GM21447 (cell line): ENCODE measurements around the gene APOB.

Experiments used
- ATAC-seq: cut with Tn5 transposase; IDR thresholded peaks from one replicate; pipeline ENCODE4 v1.9.1; 2021; ENCODE audit not compliant: unreplicated experiment

The APOB gene

DNA sequence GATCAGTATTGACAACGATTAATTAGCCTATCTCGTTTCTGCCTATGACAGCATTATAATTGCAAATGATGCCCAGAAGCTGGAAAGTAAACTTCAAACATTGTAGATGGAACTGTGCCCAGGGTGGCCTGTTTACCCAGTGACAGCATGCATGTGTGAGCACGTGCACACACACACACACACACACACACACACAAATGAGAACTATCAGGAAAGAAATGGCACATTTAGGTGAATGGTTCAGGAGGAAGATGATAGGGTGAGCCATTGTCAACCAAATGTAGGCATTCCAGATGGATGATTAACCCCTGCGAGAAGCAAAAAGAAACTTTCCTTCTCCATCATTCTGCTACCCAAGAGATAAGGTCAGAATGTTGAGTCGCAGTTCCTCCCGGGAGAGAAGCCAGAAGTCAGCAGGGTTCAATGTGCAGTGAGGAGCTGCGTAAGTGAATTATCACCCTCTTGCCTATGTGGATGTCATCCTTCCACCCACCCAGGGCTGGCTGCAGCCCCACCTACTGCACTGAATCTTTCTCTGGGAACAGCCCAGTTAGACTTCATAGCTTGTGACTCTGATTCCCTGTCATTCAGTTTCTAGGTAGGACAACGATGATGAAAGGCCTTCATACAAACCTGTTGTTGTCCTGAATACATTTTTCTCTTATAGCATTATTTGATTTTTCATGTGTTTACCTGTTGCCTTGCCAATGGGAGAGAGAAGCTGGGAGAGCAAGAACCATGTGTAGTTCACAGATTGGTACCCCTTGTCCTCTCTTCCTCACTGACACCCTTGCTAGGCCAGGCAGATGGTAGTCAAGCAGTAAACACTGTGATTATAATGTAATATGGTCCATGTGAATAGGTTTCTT is 3.5 kb upstream of the APOB start:
- no peak for ATAC-seq

- ATAC-seq: no peak
These were observed 2.6 kb upstream of the APOB start for GRCh38 chr2:21046506-21046905.

DNA sequence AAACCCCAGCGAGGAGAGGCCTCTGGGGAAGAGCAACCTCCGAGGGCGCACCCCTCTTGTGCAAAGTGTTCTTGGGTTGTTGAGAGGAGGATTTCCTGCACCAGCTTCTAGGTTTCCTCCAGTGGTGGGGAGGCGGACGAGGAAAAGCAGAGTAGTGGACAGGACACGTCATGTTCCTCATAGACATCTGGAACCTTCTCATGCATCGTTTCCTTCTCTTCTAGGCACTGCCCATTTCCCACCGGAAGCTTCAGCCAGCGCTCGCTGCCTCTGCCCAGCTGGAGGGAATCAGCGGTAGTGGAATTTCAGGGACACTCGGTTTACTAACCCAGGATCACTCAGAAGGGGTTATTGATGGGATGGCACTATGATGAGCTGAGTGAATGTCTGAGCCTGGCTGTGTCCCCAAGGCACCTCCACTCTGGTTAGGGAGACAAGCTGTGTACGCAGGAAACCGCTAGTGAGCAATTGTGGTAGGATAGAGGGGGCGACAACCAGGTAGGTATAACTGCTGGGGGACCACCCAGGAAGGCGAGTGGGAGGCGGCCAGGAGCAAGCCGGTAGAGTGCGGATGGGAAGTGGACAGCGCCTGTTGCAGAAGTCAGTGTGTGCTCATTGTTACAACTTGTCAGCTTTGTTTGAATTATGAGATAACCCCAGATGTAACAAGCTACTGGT is 960 bp upstream of the APOB start:
- no peak for ATAC-seq

DNA sequence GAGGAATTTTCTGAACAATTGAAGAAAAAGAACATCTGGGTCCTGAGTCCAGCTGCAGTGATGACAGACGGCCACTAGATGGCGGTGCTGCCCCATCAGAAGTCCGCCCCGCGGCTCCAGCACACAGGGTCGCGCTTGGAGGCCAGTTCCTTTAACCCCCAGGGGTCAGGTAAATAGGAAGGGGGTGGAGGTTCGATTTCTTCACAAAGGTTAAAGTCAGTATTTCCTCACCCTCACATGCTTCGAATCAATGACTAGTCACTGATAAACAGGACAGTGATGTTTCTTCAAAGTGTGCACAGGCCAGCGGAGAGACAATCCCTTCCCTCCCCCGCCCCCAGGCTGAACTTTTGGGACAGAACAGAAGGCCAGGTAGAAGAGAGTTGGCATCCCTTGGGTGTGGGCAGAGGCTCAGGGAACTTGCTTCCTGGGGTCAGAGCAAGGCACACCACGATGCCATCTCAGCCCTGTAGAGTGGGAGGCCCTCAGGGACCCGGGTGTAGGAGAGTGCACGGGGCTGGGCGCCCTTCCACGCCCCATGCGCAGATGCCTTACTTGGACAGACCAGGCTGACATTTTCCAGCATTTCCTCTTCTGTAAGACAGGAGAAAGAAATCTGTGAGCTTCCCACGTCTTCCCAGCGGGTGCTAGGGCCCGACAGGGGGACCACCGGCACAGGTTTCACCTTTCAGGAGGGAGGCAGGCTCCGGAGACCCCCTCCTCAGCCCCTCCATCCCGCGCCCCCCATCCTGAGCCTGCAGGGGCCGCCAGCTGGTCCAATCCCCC is 722 bp downstream of the APOB start:
- peak; percentile 78 for ATAC-seq

DNA sequence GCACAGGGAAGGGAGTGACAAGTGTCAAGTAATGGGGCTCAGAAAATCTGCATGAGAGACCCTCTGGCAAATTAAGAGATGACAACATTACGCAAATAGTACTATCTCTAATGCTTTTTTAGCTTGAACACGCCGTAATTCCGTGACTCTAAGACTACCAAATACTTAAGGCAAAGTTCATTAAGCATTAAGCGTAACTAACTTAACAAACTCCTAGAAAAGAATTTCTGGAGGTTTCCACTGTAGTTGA is 1.2 kb downstream of the APOB start:
- no peak for ATAC-seq

DNA sequence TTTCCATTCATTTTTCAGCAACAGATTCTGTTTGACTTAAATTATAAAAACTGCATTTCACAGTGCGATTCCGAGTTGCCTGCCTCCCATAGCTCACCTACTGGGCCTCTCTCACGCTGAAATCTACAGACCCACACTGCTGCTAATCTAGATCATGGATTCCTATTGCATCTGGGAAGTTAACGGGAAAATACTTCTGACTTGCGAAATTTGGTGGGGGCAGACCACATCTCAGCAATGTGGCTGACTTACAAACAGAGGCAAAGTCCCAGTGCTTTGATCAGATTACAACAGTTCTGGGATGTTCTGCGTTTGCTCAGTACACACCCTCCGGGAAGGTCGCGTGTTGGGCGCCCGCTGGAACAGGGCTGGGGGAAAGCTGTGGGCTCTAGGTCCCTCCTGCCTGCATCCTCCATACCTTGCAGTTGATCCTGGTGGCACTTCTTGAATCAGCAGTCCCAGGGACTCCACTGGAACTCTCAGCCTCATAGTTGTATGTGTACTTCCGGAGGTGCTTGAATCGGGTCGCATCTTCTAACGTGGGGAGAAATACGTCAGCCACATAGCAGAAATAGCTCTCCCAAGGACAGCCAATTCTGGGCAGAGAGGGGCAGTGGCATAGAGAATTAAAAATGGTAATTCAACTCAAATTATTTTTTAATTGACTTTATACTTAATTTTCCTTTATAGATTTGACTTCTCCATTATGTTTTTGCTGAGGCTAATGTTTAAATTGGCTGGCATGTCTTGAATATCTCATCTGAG is 1.7 kb downstream of the APOB start:
- ATAC-seq: no peak

DNA sequence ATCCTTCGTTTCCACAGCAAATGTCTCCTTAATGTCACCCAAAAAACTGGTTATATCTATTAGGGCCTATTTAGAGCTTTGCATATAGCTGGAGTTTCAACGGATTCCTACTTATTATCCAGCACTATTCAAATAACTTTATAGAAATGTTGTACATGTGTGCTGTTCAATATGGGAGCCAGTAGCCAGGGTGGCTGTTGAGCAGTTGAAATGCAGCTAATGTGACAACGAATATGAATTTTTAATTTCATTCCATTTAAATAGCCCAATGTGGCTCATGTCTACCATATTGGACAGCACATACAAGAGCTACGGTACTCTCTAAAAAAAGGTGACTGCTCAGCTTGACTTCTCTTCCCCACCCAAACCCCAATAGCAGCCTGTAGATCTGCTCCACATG is 2.4 kb downstream of the APOB start:
- no peak for ATAC-seq

GRCh38 chr2:21040468-21041377 is 3.1 kb downstream of the APOB start:
- no peak for ATAC-seq

GRCh38 chr2:21039979-21040467 is 3.9 kb downstream of the APOB start:
- ATAC-seq: no peak

DNA sequence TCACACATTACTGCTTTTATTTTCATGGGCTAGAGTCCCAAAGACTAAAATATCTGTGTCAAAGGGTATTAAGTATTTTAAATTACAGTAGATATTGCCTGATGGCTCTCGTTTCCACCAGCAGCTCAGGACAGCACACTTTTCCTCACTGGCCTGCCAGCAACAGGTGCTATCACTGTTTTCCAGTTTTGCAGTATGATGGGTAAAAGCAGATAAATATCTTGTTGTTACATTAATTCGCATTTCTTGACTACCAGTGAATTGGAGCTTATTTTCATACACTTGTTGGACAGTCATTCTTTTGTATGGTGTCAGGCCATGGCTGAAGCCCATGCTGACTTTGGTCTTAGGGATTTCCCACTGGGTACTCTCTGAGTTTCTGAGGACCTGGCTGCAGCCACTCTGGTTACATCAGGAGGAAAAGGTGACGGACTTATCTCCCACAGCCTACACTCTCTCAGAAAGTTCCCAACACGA is 4.8 kb downstream of the APOB start:
- ATAC-seq: no peak

DNA sequence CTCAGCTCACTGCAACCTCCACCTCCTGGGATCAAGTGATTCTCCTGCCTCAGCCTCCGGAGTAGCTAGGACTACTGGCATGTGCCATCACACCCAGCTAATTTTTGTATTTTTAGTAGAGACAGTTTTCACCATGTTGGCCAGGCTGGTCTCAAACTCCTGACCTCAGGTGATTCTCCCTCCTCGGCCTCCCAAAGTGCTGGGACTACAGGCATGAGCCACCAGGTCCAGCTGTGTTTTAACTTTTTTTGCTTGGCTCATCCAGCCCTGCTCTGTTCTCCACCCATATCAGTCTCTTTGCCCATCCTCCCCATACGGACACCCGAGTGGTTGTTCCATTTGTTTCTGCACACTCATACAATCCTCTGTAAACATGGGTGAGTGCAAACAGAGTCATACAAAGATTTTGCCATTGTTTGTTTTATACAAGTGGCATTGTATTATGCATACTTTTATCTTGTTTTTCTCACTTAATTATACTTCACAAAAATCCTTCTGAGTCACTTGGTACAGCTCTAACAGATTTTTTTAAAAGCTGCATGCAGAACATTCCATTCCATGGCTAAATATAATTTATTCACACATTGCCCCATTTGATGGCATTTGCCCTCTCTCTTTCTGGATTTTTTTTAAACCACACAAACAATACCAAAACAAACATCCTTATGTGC is 5.3 kb downstream of the APOB start:
- ATAC-seq: no peak

- no peak for ATAC-seq
These were observed 6.2 kb downstream of the APOB start for GRCh38 chr2:21037671-21038108.

GRCh38 chr2:21036708-21037670 is 6.9 kb downstream of the APOB start:
- no peak for ATAC-seq

- no peak for ATAC-seq
These were observed 7.7 kb downstream of the APOB start for GRCh38 chr2:21035974-21036707.

- ATAC-seq: no peak
These were observed 8.4 kb downstream of the APOB start for GRCh38 chr2:21035282-21035973.

DNA sequence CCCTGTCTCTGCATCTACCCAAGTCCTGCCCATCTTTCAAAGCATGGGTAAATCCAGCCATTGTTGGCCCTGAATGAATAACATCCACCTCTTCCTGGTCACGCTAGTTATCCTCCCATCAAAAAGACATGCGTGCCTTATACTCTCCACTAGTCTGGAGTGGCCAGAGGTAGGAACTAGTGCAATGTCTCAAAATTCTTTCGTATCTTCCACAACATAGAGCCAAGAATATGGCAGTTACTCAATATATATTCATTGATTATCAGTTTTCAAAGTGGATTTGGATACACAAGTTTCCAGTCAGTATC is 8.9 kb downstream of the APOB start:
- ATAC-seq: no peak
